ENCODE data around the gene MAP4.

- no peak for TF ChIP-seq CTCF (IDR thresholded peaks at IDR 0.05)
- TF ChIP-seq EZH2 (IDR thresholded peaks at IDR 0.05; ENCODE audit: borderline replicate concordance, insufficient read depth, low read depth, low read length, poor library complexity, severe bottlenecking): no peak
Measured at GRCh38 chr3:47895241-47895640, 121.0 kb downstream of the MAP4 start.
